Measurements from ENCODE around the gene HOXB9.

Gene HOXB9

GRCh38 chr17:48623583-48623982, 2.6 kb downstream of the HOXB9 start:
- no peak for DNase-seq

GRCh38 chr17:48622857-48623256, 3.3 kb downstream of the HOXB9 start:
- DNase-seq, result no peak

DNA sequence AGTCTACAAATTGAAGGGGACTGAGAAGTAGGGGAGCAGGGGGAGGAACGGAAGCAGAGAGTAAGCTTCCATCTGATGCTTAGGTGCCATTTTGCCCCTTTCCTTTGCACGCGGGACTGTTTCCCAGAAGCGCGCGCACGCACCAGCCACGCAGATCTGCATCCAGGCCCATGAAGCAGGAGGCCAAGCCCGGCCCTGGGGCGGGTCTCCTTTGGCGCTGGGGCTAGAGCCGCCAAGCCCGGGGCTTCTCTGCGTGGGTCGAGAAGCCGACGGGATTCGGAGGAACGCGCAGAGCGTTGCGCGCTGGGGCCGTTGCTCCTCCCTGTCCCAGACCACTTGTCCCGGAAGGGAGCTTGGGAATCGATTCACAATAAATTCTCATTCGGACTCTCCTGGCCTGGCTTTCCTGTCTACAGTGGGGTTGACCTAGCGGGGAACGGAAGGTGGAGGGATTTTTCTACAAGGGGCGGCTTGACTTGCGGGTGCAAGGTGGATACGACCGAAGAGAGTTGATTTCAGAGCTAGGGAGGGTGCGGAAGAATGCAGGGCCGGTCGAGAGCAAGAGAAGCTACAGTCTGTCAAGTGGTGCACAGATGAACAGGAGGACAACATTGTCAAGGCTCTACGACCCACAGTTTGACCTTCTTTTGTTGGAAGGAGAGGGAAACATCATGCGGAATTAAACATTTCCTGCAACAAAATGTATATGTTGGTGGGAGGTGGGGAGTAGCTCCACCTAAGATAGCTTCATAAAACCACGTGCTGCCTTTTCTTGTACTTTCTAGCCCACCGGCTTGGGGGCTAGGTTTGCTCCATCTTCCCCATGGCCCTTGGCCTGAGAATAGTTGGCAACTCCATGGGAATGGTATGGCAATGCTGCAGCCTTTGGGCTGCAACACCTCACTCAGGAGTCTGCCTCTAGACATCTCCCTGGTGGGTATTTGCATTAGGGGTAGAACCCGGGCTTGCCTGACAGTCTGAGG, 4.5 kb downstream of the HOXB9 start:
- no peak for DNase-seq

DNA sequence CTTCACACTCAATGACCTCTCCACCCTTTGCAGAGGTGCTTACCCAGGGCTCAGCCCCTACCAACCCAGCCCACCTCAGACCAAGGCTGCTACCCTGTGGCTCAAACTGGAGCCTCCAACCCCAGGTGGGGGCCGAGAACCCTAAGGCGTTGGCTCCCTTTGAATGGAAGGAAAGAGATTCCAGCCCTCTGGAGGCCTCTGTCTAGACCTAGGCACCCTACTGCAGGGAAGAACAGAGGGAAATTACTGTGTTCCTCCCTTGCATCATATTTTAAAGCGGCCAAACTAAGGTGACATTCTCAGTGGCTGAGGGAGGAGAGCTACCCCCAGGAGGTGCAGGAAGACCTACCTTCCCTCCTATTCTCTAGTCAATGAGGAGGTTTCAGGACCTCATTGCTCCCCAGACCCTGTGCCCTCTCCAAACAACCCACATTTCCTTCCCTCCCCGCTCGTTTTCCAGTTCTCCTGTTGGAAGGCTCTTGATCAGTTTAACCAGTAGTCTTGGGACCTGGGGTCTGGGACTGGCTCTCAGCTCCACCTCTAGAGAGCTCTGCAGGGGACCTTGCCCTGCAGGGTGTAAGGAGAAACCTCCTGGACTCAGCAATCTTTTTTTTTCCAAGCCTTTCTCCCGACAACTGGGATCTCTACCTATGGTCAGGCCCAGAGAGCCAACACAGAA, 5.6 kb downstream of the HOXB9 start:
- DNase-seq, result no peak

GRCh38 chr17:48619826-48620449, 6.2 kb downstream of the HOXB9 start:
- no peak for DNase-seq

DNA sequence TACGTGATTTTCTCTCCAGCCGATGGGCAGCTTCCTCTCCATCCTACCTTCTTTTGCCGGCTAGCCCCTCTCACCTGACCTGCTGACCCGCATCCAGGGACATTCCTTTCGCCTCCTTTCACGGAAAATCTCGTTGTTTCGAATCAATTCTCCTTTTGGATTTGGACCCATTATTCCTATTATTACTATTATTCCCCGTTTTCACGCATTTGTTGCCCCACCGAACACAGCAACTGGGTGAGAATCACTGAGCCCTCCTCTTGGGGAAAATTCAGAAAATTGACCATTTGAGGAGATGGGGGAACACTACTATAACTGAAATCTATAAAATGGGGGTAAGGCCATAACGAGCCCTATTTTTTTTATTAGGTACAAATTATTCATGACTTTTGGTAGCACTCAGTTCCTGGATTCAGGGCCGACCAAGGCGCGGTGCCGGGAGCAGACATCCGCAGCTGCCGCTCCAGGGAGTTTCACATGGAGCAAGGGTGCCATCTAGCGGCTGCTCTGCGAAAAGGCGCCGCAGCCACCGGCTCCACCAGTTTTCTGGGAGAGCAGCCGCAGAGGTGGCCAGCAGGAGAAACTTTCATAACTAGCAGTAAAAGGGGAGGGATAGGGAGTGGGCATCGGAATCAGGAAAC, 7.8 kb downstream of the HOXB9 start:
- DNase-seq, result peak; percentile 96

GRCh38 chr17:48617471-48618255, 8.5 kb downstream of the HOXB9 start:
- DNase-seq, result no peak

GRCh38 chr17:48616717-48617470, 9.3 kb downstream of the HOXB9 start:
- DNase-seq, result no peak

GRCh38 chr17:48615963-48616716, 10.0 kb downstream of the HOXB9 start:
- DNase-seq, result no peak

- DNase-seq, result no peak
These were observed 10.9 kb downstream of the HOXB9 start, which contains the start of gene HOXB8 for GRCh38 chr17:48615047-48615962. HOXB8 (minus strand) TSS chr17:48615292; CDS start chr17:48614704, 588 bp downstream.

- no peak for DNase-seq
These were observed 12.1 kb downstream of the HOXB9 start for GRCh38 chr17:48613862-48614694.

DNA sequence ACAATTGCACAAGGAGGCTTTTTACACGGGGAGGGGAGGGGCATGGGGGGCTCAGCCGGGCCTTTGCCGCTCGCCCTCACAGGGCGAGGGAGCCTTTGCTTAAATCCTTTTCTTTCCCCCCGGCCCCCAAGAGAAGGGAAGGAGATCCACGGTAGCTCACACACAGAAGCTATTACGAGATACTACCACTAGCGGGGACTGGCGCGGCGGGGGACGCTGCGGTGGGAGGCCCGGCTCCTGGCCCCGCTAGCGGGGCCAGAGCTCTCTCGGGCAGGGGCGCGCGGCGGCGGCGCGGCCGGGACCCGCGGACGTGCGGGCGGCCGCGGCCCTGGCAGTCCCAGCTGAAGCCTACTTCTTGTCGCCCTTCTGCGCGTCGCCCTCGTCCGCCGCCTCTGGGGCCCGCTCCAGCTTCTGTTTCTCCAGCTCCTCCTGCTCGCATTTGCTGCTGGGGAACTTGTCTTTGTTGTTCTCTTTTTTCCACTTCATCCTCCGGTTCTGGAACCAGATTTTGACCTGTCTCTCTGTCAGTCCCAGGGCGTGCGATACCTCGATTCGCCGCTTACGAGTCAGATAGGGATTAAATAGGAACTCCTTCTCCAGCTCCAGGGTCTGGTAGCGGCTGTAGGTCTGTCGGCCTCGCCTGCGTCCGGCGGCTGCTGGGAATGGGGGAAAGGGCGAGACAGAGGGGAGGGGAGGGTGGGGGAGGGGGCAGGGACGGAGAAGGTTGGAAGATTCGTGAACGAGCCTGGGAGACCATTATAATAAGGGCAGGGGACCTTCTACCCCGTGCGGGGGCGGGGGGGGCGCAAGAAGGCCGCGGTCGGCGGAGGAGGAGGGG, 13.1 kb downstream of the HOXB9 start:
- DNase-seq, result no peak

DNA sequence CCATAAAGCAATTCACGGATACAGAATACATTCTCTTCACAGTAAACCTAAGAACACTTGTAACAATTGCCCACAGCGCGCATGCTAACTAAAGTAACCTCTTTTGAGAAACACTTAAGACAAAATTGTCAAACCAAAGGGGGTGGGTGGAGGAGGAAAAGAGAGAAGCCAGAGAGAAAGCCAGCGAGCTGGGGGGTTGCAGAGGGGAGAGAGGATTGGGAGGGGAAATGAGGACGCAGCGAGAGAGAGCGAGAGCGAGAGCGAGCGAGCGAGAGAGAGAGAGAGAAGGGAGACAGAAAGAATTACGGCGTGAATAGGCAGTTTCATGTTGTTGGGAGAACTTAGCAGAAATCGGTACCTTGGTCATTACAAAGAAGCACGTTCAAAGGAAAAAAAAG, 13.7 kb downstream of the HOXB9 start:
- no peak for DNase-seq

GRCh38 chr17:48611681-48612455, 14.3 kb downstream of the HOXB9 start:
- no peak for DNase-seq

- no peak for DNase-seq
These were observed 14.9 kb downstream of the HOXB9 start for GRCh38 chr17:48611213-48611612.

Data from activated CD8-positive, alpha-beta memory T cell treated with anti-CD3 and anti-CD28 coated beads, Interleukin-2, amount 50 U/mL, for 48 hours (primary cell).